Suprapubic skin (tissue), 3 donors: Measurements from ENCODE around the gene KLF18.

ENCODE experiments used
- EP300 ChIP-seq: sonication (generic); formaldehyde crosslinking; IDR thresholded peaks from one replicate; pipeline ENCODE4 v1.6.1; 2017; ENCODE audit warnings: antibody characterized with exemption
- TF ChIP-seq, protein P1 (sequence below), 2 donors: fragments of 200-600 bp in 1 of 2; fragments of 450-650 bp in 1 of 2; sonication (generic) in 1 of 2; IDR thresholded peaks; one replicate each; pipeline ENCODE4 v1.5.1; 2016 to 2019; ENCODE audit warnings: antibody characterized with exemption in 2 of 2, mild to moderate bottlenecking in 1 of 2, moderate library complexity in 1 of 2

DNA sequence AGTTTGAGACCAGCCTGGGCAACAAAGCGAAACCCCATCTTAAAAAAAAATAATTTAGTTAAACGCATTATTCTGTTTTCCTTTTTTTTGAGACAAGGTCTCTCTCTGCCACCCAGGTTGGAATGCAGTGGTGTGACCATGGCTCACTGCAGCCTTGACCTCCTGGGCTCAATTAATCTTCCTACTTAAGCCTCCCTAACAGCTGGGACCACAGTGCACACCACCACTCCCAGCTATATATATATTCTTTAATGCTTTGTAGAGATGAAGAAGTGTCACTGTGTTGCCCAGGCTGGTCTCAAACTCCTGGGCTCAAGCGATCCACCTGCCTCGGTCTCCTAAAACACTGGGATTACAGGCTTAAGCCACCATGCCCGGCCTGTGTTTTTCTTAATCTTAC lies 30.5 kb downstream of the KLF18 start:
- TF ChIP-seq, protein P1, sequence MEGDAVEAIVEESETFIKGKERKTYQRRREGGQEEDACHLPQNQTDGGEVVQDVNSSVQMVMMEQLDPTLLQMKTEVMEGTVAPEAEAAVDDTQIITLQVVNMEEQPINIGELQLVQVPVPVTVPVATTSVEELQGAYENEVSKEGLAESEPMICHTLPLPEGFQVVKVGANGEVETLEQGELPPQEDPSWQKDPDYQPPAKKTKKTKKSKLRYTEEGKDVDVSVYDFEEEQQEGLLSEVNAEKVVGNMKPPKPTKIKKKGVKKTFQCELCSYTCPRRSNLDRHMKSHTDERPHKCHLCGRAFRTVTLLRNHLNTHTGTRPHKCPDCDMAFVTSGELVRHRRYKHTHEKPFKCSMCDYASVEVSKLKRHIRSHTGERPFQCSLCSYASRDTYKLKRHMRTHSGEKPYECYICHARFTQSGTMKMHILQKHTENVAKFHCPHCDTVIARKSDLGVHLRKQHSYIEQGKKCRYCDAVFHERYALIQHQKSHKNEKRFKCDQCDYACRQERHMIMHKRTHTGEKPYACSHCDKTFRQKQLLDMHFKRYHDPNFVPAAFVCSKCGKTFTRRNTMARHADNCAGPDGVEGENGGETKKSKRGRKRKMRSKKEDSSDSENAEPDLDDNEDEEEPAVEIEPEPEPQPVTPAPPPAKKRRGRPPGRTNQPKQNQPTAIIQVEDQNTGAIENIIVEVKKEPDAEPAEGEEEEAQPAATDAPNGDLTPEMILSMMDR (IDR thresholded peaks at IDR 0.05), result no peak
- TF ChIP-seq EP300, result no peak
